NCI-H748 treated with DMSO at 0.1 percent for 48 hours (cell line): ENCODE results near the gene PHACTR1.

Experiments used
- DNase-seq: peaks from one replicate; lab custom pipeline; 2025; lab: John Stamatoyannopoulos, UW

PHACTR1 gene

DNA sequence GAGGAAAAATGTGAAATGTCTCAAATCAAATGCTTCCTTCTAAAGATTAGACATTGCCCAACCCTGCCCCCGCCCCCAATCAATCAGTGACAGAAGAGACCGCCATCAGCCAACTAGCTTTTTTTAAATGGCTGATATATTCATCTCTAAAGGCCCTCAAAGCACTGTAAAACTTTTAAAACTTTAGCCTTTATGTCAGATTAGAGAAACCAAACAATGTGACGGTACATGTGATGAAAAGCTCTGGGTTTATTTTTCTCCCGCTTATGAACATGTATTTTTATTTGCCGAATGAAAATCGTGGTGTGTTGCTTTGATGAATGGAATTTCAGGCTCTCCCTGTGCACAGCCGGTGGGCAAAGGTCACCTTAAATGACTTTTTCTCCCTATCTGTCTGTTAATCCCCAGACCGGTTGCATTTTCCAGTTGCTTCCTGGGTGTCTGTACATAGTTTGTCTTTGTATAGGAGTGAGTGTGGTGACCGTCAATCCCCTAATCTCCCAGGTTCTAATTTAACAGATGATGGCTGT is 573.3 kb downstream of the PHACTR1 start:
- DNase-seq: no peak

DNA sequence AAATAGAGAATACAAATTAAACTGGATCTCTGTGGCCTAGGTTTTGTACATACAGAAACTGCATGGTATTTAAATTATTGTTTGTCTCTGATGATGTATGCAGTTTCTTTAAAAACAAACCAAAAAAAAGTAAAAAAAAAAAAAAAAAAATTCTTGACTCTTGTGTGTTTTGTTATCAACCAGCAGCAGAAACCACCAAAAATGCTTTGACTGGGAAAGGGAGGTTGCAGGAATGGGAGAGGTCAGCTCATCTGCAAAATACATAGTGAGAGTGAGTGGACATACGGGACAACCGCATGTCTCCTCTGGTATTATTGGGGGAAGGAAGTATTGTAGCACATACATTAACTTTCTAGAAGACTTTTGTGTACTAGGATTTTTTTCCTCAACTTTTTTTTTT is 573.8 kb downstream of the PHACTR1 start:
- DNase-seq: no peak

DNA sequence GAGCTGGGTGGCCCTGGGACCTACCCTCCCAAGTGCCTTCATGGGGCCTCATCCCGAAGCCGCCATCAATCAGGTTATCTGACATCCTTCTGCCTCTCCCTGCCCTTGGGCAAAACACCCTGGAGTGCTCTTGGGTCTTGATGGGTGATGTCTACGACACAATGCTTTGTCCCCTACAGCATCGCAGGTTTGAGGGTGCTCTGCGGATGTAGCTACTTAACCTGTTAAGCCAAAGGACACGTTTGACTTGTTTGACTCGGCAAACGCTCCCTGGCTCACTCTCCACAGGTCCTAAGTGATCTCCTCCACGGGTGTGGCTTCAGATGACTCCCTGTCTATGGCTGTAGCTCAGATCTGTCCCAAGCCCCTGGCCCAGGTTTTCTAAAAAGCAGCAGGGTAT is 576.2 kb downstream of the PHACTR1 start:
- no peak for DNase-seq

- DNase-seq: no peak
These were observed 578.0 kb downstream of the PHACTR1 start for GRCh38 chr6:13294499-13295069.

- DNase-seq: no peak
These were observed 579.0 kb downstream of the PHACTR1 start for GRCh38 chr6:13295576-13295975.

GRCh38 chr6:13296536-13296997 is 580.0 kb downstream of the PHACTR1 start:
- no peak for DNase-seq

DNA sequence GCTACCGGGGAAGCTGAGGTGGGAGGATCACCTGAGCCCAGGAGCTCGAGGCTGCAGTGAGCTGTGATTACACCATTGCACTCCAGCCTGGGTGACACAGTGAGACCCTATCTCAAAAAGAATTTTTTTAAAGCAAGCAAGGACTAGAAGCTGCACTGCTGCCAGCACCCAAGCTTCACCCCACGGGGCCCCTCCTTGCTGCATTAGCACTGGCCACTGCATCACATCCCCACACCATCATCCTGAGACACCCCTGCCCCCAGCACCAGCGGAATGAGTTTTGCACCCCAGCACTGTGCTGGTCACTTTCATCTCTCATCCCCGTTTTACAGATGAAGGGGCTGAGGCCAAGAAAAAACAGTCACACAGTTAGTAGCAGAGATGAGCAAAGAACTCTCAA is 580.8 kb downstream of the PHACTR1 start:
- DNase-seq: no peak

DNA sequence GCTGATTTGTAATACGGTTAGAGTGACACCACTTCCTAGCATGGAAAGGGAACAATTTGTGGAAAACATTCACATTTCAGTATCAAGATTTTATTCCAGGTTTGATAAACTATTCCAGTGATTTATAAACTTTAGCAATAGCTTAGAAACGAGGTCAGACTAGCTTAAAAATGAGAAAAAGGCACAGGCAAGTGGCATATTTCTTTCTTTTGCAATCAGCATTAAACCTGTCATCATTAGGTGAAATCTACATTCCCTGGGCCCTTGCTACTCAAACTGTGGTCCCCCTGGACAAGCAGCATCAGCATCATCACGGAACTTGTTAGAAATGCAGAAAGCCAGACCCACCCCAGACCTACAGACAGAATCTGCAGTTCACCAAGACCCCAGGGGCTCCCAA is 581.9 kb downstream of the PHACTR1 start:
- DNase-seq: no peak

- no peak for DNase-seq
These were observed 582.8 kb downstream of the PHACTR1 start for GRCh38 chr6:13299403-13299821.

- no peak for DNase-seq
These were observed 583.4 kb downstream of the PHACTR1 start for GRCh38 chr6:13299918-13300317.

- DNase-seq: no peak
These were observed 584.4 kb downstream of the PHACTR1 start for GRCh38 chr6:13300643-13301590.

DNA sequence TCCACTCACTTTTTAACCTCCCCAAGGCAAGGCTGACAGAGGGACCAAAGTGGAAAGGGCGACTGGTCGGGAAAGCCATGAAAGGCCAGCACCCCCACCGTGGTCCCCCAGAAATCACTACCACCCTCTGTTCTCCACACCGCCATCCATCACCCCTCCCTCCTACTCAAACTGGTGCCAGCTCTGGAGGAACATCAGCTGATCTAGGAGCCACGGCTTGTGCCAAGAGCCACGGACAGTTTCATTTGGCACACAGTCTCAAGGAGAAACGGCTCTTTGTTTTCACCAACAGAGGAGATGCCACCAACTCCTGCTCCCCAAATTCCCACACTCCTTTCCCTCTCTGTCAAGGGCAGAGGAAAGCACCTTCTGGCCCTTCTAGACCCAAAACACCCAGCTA is 585.7 kb downstream of the PHACTR1 start:
- no peak for DNase-seq

- DNase-seq: no peak
These were observed 586.4 kb downstream of the PHACTR1 start for GRCh38 chr6:13302751-13303667.

DNA sequence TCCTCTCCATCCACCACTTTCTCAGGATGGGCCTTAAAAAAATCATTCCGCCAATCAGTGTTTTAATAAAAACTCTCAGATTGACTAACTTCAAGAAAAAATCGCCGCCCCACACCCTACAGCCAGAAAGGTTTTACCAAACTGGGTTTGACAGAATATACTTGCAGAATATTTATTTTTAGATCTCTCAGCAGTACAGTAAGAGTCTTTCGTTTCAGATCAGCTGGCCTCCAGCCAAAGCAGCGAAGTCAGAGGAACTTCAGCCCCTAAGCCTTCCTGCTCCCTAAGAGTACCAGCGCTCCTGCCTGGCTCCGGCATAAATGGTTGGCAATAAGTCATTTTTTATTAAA is 587.1 kb downstream of the PHACTR1 start:
- DNase-seq: no peak

GRCh38 chr6:13304101-13304500 is 587.5 kb downstream of the PHACTR1 start:
- DNase-seq: no peak

DNA sequence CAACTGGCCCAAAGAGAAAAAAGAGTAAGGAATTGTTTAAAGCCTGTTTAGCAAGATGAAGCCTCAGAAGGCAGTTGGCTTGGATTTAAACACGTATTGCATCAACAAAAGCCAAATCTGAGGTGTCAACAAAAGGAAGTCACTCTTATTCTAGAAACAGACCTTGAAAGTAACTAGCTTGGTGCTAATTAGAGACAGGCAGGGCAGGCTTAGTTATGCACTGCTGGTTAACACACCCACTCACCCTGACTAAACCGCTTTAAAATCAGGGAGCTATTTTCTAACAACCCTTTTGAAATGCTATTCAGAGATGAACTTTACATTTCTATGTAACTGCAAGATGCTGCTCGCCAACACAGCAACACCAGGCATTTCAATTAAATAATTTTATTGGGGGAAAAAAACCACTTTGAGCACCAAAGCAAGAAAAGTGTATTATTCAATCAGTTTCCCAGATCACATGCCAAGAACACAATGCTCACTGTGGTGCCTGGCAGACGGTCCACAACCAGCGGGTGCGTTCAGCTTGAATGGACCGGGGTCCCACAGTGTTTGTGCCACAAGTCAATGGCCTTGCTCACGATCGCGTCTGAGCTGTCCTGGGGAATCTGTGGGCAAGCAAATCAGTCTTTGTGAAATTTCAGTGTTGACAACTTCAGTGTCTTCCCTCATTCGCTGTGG is 588.2 kb downstream of the PHACTR1 start:
- DNase-seq: no peak

DNA sequence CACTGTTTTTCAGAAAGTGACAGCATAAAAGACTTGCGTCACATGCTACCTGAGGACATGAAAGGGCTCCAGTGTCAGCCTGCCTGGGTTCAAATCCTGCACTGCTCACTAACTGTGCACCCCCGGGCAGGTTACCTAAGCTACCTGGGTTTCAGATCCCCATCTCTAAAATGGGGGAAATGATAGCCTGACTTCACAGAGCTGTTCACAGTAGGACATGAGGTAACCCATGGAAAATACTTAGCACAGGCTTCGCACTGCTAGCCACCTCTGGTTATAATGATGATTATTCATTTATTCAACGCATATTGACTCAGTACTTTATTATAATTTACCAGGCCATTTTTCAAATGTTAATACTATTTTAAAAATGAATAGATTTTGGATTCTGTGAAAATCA is 588.7 kb downstream of the PHACTR1 start:
- DNase-seq: no peak

- no peak for DNase-seq
These were observed 589.2 kb downstream of the PHACTR1 start for GRCh38 chr6:13305791-13306190.

DNA sequence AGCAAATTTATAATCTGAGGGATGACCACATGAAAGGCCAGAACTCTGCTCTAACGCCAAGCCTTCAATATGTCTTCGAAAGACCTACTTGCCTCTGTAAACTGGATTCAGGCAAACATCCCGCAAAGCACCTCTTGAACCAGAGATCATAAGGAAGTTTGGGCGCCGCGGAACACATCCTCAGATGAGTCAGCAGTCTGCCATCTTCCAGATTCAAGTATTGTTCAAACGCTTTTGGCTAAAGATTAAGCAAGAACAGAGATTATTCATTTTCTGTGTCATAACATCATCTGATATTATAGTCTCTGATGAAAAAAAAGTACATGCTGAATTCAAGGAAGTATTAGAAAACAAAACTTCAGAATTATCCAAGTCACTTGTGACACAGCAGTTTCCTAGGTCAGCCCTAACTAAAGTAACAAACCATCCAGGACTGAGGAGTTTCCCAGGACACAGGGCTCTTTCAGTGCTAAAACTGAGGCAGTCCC is 591.0 kb downstream of the PHACTR1 start:
- no peak for DNase-seq

DNA sequence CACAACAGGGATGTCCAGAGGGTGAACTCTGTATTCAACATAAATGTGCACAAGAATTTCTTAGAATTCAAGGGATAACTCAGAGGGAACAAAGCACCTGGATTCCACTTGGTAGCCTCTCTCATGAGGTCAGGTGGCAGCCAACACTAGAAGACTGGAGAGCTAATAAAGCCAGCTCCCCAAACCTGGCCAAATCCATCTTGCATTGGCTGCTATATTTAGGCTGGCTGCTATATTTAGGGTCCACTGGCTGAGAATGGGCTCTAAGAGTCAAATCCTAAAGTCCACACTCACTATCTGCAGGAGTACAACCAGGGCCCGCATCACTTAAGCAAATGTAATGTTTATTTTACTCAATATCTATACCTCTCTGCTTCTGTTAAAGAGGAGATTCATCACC is 591.8 kb downstream of the PHACTR1 start:
- no peak for DNase-seq

GRCh38 chr6:13311155-13311554 is 594.6 kb downstream of the PHACTR1 start:
- no peak for DNase-seq
